Measurements from ENCODE around the gene PPP3R2.
"Not testable (repeated sequence)": the region's sequence is repeated elsewhere in the genome, so short reads cannot be mapped to it uniquely, and the experiment has no call there.

PPP3R2 gene

GRCh38 chr9:101587332-101588043 lies 7.3 kb downstream of the PPP3R2 start:
- no peak for DNase-seq

DNA sequence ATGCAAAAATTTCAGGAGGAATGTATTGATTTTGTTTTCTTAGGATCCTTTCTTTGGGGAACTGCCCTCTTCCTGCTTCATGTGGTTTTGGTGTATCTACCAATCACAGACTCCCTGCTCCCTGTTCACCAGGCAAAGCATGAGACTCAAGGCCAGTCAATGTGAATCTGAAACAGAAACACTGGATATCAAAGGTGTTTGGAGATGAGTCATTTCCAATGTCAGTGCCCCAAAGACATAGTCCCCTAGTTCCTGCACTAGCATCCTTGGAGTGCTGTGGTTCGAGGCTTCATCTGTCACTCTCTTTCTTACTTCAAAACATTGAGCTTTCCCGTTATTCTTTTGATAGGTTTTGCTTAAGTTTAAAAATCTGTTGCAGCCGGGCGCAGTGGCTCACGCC lies 8.1 kb downstream of the PPP3R2 start:
- DNase-seq = no peak

DNA sequence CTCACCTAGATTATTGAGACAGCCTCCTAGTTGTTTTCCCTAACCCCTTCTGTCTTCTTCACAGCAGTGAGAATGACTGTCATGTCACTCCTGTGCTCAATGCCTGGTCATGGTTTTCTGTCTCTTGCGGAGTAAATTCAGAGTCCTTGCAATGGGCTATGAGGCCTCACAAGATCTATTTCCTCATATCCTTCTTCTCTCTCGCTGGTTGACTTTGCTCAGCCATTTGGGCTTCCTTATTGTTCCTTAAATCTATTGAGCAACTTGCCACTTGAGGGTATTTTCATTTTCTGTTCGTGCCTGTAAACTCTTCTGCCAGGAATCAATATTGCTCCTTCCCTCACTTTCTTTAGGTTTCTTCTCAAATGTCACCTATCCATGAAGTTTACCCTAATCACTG lies 9.0 kb downstream of the PPP3R2 start:
- no peak for DNase-seq

GRCh38 chr9:101582553-101582952 lies 12.2 kb downstream of the PPP3R2 start:
- DNase-seq = no peak

DNA sequence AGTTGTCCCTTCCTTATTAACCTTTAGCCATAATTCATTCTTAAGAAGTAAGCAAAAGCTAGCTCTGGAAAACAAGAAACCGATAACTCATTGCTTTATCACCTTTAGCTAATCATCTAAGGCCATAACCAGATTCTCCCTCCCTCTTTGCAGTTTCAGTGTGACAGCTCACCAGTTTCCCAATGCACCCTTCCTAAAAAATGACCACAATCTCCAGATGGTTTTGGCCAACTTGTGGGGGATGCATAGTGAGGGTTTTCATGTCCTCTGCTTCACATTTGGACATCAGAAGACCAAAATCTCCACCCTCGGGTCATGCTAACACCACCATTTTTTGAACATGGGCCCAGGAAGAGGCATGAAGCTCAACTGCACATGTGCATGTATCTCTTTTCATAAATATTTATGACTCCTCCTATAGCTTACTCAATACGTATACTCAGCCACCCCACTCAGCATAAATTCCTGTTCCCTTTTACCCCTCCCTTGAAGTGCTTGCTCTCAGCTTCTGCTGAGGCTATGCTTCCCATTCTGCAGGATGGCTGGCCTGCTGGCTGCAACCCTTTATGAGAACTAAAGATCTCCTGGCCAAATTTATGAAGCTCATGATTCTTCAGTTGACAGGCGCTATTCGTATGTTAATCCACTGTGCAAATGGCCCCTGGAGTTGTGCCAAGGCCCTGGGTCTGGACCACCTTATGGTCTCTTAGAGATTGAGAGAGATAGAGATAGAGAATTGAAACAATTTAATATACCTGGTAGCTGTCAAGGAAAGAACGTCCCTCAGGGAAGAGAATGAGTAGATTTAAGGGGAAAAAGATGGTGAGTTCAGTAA lies 14.8 kb downstream of the PPP3R2 start:
- no peak for DNase-seq

- no peak for DNase-seq
Measured at GRCh38 chr9:101578378-101578777, 16.4 kb downstream of the PPP3R2 start.

- DNase-seq = no peak
Measured at GRCh38 chr9:101574731-101575333, 19.9 kb downstream of the PPP3R2 start.

DNA sequence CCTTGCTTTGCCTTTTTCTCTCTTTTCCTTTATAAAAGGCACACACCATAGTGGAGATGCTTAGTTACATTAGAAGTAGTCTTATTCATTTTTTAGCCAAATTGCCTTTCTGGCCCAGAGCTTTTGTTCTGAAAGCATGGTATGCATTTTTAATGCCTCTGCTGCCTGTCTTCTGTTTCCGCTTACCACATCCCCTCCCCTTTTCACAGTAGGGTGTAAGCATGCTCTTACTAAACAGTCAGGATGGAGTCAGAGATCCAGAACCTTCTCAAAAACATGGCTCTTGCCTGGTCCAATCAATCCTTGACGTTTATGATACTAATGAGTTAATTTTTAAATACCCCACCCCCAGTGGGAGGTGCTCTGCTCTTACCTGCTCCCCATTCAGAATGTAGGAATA lies 22.5 kb downstream of the PPP3R2 start:
- no peak for DNase-seq

DNA sequence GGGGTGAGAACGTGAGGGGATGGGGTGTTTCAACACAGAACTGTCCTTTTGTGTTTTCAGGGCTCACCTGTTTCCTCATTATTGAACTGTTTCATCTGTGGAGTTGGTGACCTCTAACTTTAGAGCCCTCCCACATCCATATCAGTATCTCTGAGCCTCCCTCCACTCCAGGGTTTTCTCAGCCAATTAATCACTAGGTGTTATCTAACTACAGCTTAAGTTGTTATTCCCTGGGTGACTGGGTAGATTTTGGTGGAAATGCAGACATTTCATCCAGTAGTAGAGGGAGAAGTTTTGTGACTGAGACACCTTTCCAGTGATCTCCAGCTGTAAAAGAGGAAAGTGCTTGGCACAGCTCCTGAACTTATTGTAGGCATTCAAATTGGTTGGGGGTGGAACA lies 23.7 kb downstream of the PPP3R2 start:
- DNase-seq = no peak

DNA sequence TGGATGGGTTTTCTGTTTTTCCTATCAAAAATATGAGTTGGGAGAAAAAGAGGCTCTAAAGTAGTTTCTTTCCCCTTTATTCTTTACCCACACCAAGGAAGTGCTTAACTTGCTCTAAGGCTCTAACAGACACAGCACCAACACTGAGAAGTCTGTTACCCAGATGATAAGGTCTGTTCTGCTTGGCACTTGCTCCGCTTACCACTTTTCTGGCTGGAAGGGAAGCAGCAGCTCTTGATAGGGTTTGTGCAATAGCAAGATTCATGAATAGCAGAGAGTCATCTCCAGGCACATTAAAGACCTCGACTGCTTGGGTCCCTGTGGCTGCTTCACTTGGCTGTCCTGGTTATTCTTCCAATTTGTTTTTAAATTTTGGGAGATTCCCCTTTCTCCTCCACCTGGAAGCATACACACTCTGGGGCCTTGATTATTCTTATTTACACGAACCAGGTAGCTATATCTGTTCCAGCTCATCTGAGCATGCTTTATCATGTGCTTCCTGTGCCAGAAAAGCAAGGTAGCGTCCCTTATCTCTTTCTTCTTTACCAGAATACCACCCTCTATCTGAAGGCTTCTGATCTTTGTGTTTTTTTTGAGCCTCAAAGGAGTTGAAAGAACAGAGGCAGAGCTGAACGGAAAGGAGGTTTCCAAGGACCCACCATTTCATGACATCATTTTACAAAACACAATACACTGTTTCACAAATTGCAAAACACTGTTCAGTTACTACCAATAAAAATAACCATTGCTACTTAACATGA lies 24.8 kb downstream of the PPP3R2 start:
- DNase-seq = no peak

GRCh38 chr9:101567725-101568350 lies 26.9 kb downstream of the PPP3R2 start:
- DNase-seq = no peak

GRCh38 chr9:101566904-101567724 lies 27.7 kb downstream of the PPP3R2 start:
- DNase-seq = no peak

- no peak for DNase-seq
Measured at GRCh38 chr9:101564252-101564651, 30.5 kb downstream of the PPP3R2 start.

DNA sequence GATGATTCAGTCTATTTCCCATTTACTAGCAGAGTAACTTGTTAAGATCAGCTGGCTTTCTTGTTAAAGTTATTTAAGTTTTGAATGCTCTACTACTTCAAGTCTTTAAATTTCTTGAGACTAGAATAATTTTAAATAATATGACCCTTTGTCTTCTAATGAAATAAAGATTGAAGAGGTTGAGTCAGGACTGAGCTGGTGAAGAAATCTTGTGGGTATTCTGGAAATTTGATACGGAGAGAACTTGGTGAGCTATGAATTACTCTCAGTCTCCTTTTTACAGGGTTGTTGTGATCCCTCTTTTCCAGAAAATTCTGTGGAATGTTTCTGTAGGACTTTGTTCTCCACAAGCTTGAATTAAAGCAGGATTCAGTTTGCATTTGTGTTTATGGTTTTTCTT lies 31.8 kb downstream of the PPP3R2 start:
- no peak for DNase-seq

DNA sequence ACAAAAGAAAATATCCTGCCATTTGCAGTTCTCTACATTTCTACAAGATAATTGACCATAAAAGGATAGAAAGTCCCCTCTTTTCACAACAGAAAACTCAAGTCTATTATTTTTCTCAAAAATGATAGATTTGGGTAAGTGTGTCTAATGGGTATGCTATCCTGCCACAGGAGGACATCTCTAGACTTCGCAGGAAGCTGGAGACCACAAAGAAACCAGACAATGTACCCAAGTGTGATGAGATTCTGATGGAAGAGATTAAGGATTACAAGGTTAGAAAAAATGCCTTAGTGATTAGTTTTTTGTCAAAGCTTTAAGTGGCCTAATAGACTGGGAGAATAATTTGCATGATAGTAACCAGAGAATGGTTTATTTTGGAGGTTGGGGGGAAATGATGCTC lies 33.0 kb downstream of the PPP3R2 start:
- no peak for DNase-seq

DNA sequence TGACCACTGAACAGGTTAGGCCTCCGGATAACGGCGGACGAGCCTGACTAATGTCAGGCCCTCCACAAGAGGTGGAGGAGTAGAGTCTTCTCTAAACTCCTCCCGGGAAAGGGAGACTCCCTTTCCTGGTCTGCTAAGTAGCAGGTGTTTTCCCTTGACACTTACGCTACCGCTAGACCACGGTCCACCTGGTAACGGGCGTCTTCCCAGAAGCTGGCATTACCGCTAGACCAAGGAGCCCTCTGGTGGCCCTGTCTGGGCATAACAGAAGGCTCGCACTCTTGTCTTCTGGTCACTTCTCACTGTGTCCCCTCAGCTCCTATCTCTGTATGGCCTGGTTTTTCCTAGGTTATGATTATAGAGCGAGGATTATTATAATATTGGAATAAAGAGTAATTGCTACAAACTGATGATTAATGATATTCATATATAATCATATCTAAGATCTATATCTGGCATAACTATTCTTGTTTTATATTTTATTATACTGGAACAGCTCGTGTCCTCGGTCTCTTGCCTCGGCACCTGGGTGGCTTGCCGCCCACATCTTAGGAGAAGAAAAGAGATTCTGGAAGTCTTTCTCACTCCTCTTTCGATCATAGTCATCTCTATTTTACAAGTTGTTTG lies 45.2 kb downstream of the PPP3R2 start:
- DNase-seq = not testable (repeated sequence)

GRCh38 chr9:101543098-101543735 lies 51.6 kb downstream of the PPP3R2 start:
- no peak for DNase-seq

All from activated T-cell treated with anti-CD3 and anti-CD28 coated beads, Interleukin-2, amount 50 U/mL, for 1 hour (primary cell).